ENCODE measurements around the gene DNAH7. TPM values are rescaled to one million over a fixed set of nuclear protein-coding genes. Genes with fewer than 3 reads are reported as not detected.

DNAH7 gene
- total and polyA plus RNA-seq, 2 of the 8 experiments (the other 6 are each of a cell fraction or from before 2014, with no cell fraction given), result 0.07 to 0.08 TPM

GRCh38 chr2:195857132-195857531 lies 211.5 kb downstream of the DNAH7 start (continued):
- TF ChIP-seq TEAD4 (IDR thresholded peaks at IDR 0.05; ENCODE audit: low read depth, low read length), result no peak
